ENCODE measurements around the gene NARF.
"Not testable (repeated sequence)": the region's sequence is repeated elsewhere in the genome, so short reads cannot be mapped to it uniquely, and the experiment has no call there.

Gene NARF

GRCh38 chr17:82458179-82458884, at the start of gene NARF:
Gene NARF (plus strand): TSS chr17:82458741. CDS start chr17:82458804, 63 bp downstream.
- DNase-seq, result peak; percentile 87 to 95

GRCh38 chr17:82408938-82409318, 49.6 kb upstream of the NARF start:
- DNase-seq, result no peak

- no peak for DNase-seq
Measured at GRCh38 chr17:82410014-82410716, 48.4 kb upstream of the NARF start.

DNA sequence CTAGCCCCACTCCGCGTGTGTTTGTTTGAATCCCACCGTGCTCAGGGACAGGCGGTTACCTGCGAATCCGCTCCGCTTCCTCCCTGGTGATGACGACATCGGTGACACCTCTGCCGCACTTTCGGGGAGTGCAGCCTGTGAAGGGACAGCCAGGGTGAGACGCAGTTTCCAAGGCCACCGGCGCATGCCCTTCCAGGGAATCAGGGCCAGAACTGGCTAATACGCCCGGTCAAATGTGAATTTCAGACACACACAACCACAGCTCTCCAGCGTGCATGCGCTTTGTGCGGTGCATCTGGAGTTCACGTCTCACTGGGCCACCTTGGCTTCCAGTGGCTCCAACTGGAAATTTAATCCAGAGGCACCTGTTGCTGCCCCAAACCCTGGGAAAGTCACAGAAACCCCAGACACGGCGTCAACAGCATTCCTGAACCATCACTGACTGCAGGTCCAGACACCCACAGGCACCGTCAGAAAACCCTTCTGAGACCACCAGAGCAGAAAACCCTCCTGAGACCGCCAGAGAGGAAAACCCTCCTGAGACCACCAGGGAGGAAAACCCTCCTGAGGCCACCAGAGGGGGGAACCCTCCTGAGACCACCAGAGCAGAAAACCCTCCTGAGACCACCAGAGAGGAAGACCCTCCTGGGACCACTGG, 47.0 kb upstream of the NARF start:
- no peak for DNase-seq

GRCh38 chr17:82412081-82412480, 46.5 kb upstream of the NARF start:
- DNase-seq, result not testable (repeated sequence)

DNA sequence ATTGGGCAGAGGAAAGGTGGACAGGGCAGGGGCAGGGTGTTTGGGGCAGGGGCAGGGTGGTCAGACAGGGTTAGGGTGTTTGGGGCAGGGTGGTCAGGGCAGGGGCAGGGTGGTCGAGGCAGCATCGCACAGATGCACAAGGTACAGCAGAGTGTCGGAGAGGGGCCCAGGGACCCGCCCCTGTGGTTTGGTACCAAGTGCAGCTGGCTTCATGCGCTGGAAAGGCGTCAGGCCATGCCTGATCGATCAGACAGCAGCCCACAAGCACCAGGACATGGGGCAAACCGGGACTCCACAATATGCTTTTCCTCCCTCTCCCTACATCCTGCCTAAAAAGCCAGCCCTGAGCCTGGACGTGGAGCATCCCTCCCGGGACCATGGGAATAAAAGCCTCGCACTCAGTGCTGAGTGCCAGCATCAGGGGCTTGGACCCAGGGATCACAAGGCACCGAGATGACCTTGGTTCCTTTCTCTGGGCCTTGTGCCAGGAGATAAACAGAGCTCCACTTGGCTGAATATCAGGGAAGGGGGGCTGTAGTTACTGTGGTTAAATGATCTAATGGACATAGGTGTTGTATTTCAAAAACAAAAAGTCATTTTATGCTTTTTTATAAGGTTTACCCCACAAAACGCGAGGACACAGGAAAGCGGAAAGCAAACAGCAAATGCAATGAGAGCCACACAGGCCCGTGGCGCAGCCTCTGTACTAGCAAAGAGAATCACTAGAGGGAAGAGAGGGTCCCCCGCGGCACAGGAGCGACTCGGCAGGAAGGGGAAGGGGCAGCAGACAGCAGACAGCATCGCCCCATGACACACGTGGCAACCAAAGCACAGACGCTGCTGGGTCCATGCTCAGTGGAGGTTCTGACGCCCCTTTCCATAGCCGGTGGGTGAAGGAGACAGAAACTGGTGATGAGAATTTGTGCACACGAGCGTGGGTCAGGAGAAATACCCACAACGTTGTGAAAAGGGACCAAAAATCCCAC, 45.7 kb upstream of the NARF start:
- no peak for DNase-seq

- DNase-seq, result peak in 1 of 2 experiments; percentile 29
Measured at GRCh38 chr17:82414548-82415281, 43.8 kb upstream of the NARF start.

GRCh38 chr17:82415336-82415735, 43.2 kb upstream of the NARF start:
- DNase-seq, result no peak

- no peak for DNase-seq
Measured at GRCh38 chr17:82415786-82416185, 42.8 kb upstream of the NARF start.

DNA sequence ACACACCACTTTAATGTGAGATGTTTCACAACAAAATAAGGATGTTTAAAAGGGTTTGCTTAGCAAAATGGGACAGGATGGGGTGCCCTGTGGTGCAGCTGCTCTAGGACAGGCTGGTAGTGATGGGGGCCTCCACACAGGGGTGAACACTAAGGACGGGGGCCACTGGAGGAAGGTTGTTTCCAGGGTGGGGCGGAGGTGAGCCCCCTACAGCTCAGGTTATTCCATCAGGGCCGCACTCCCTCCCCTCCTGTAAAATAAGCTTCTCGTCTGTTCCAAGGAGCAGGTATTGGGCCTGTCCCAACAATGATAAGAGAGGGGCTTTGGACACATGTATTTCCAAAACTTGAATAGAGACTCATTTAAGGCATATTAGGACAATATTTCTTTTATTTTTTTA, 42.3 kb upstream of the NARF start:
- no peak for DNase-seq

GRCh38 chr17:82416771-82417170, 41.8 kb upstream of the NARF start:
- DNase-seq, result no peak

- peak; percentile 69 to 74 for DNase-seq
Measured at GRCh38 chr17:82418001-82418986, 40.2 kb upstream of the NARF start, which contains the start of the genes HEXD and OGFOD3. Gene HEXD (plus strand): TSS chr17:82418347. CDS start chr17:82419800, 1,453 bp downstream. Gene OGFOD3 (minus strand): TSS chr17:82418586. CDS start chr17:82418485, 101 bp downstream.

DNA sequence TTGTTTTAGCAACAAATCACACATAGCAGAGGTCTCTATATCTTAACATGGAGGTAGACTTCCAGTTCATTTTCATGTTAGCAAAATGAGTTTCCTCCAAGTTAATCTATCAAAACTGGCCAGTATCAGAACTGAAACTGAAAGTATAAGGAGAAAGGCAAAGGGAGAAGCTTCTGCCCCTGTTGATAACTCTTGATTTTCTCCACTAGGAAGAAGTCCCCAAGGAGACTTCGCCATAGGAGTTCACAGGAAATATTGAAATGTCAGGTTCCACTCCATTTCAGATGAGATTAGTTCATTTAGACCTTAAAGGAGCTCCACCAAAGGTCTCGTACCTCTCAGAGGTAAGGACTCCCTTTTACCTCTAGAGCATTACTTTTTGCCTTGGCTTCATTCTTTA, 39.0 kb upstream of the NARF start:
- DNase-seq, result no peak

DNA sequence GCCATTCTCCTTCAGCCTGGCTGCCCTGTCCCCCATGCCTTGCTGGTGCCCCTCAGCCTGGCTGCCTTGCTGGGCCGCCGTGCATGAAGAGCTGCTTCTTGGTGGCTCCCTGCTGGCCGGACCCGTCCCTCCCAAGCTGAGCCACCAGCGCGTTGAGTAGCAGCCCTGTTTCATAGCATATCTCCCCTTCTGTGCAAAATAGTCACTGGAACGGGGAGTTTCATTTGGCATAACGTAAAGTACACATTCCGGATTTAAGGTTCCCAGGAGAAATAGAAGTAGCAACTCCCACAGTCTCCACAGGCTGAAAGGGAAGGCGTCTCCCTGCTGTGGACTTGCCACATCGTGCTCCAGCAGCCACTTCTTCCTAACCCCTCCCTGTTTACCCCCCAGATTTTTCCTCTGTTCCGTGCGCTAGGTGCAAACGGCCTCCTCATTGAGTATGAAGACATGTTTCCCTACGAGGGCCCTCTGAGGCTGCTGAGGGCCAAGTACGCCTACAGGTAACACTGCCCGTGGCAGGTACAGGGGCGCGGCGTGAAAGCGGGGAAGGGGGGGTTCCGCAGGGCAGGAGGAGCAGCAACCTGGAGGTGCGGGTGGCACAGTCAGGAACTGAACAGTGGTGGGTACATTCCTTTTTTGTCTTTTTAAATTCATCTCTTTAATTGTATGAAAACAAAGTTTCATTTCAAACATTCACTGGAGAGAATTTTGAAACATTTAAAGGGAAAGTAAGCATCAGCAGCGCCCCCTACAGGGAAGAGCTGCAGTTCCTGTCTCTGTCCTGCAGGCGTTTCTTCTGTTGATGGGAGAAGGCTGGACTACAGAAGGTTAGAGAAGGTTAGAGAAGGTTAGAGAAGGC, 34.3 kb upstream of the NARF start:
- no peak for DNase-seq

GRCh38 chr17:82424863-82425159, 33.7 kb upstream of the NARF start:
- DNase-seq, result no peak

DNA sequence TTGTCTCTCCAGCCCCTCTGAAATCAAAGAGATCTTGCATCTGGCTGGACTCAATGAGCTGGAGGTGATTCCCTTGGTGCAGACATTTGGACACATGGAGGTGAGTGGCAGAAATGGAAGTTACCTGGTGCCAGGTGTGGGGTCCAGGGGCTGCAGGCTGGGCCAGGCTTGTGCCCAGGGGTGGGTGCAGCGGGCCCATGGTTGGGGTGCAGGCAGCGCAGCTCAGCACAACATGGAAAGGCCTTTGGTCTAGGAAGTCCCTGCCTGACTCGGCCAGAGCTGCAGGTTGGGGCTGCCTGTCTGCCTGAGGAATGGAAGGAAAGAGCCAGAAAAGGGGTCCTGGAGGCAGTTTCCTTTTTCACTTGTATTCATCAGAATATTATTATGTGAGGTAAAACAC, 30.0 kb upstream of the NARF start:
- no peak for DNase-seq

DNA sequence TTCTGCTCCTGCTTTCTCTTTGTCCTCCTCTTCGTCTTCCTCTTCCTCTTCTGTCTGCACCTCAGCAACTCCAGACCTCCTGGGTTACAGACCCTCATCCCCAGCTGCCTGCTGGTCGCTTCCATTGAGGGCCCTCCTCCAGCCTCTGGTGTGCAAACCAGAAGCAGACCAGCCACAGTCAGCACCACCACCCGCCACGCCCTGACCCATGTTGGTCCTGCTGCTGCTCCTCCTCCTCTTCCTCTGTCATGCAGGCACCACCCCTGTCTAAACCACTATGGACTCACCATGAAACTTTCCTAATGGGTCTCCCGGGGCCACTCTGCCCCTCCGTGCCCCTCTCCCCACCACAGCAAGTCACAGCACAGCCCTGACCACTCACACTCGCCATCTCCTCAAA, 28.7 kb upstream of the NARF start:
- no peak for DNase-seq

DNA sequence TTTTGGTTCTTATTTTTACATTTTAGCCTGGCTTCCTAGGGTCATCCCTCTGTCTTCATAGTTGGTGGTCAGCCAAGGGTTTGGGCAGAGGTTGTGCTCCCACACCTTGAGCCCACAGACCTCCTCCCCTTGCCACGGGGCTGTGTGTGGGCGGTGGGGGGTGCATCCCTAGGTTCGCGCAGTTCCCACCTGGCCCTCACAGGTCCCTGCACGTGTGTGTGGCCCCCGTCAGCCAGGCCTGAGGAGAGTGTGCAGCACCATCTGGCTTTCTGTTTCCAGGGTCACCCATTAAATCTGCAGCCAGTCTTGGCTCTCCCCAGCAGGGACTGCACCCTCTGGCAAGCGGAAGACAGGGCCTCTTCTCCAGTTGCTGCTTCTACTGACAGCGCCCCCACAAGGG, 26.5 kb upstream of the NARF start:
- no peak for DNase-seq

GRCh38 chr17:82433560-82434215, 24.9 kb upstream of the NARF start:
- DNase-seq, result no peak
